K562 (cell line): ENCODE measurements around the gene PPP1R3E. TPM values are rescaled to one million over a fixed set of nuclear protein-coding genes. Genes with fewer than 3 reads are reported as not detected.

Experiments
- BDP1 ChIP-seq: IDR thresholded peaks from 3 replicates; pipeline ENCODE4 v1.6.1; 2011; ENCODE audit not compliant: insufficient read length, insufficient read depth
- ELF2 ChIP-seq: fragments of 250-450 bp; sonication (Bioruptor Pico); IDR thresholded peaks from 2 replicates; pipeline ENCODE4 v1.5.0; 2021; ENCODE audit warnings: mild to moderate bottlenecking
- GABPB1 ChIP-seq: sonication (generic); formaldehyde crosslinking; IDR thresholded peaks from 2 replicates; pipeline ENCODE4 v1.8.0; 2022; ENCODE audit warnings: mild to moderate bottlenecking, missing genetic modification reagents
- HDAC1 ChIP-seq, 2 experiments: fragments of 450-650 bp; IDR thresholded peaks; 2 replicates each; pipeline ENCODE4 v1.6.1; 2016 to 2017; ENCODE audit warnings: inconsistent platforms in 1 of 2, mild to moderate bottlenecking in 1 of 2, moderate library complexity in 1 of 2
- HNRNPLL ChIP-seq: fragments of 200-400 bp; formaldehyde crosslinking; IDR thresholded peaks from 2 replicates; pipeline ENCODE4 v1.6.1; 2017; ENCODE audit warnings: low read length, low read depth, mild to moderate bottlenecking; ENCODE audit not compliant: poor library complexity, severe bottlenecking
- ILK ChIP-seq: fragments of 450-650 bp; IDR thresholded peaks from 2 replicates; pipeline ENCODE4 v1.6.1; 2016; ENCODE audit warnings: missing genetic modification characterization, low read depth, mild to moderate bottlenecking, missing compliant biosample characterization, moderate library complexity, borderline replicate concordance
- KDM5B ChIP-seq: fragments of 200-600 bp; sonication (generic); IDR thresholded peaks from 2 replicates; pipeline ENCODE4 v1.6.1; 2012; ENCODE audit warnings: low read depth, mild to moderate bottlenecking, moderate library complexity, low read length, control low read depth, inconsistent platforms; ENCODE audit not compliant: insufficient replicate concordance
- KLF13 ChIP-seq: fragments of 450-650 bp; IDR thresholded peaks from 2 replicates; pipeline ENCODE4 v1.6.1; 2016; ENCODE audit warnings: missing genetic modification characterization, low read depth, mild to moderate bottlenecking, missing compliant biosample characterization, moderate library complexity, borderline replicate concordance
- NR3C1 ChIP-seq: sonication (generic); formaldehyde crosslinking; IDR thresholded peaks from 2 replicates; pipeline ENCODE4 v1.8.1; 2022; ENCODE audit warnings: missing genetic modification reagents
- PML ChIP-seq: IDR thresholded peaks from 2 replicates; pipeline ENCODE4 v1.6.1; 2012; ENCODE audit warnings: low read length, inconsistent platforms
- SREBF2 ChIP-seq: sonication (generic); formaldehyde crosslinking; IDR thresholded peaks from 2 replicates; pipeline ENCODE4 v1.4.0; 2020; ENCODE audit warnings: mild to moderate bottlenecking, missing genetic modification reagents
- ZFX ChIP-seq: sonication (generic); formaldehyde crosslinking; IDR thresholded peaks from 2 replicates; pipeline ENCODE4 v1.8.0; 2022; ENCODE audit warnings: mild to moderate bottlenecking, missing genetic modification reagents, moderate library complexity
- ZNF24 ChIP-seq: fragments of 450-650 bp; IDR thresholded peaks from 2 replicates; pipeline ENCODE4 v1.6.1; 2016
- ZNF583 ChIP-seq: fragments of 250-450 bp; sonication (Bioruptor Pico); IDR thresholded peaks from 2 replicates; pipeline ENCODE4 v1.4.0; 2020
- ZNF586 ChIP-seq: fragments of 450-650 bp; formaldehyde crosslinking; conservative IDR thresholded peaks from 2 replicates; pipeline ENCODE4 v1.4.0; 2020; ENCODE audit warnings: mild to moderate bottlenecking, moderate library complexity
- polyA plus RNA-seq, 8 experiments: library from polyadenylated mRNA; depleted of rRNA in 4 of 8; stranded (reverse) in 5 of 8; unstranded in 3 of 8; fragments of >200 nt; fragmentation: Nextera tagmentation in 2 of 8; fragmentation: Illumina TruSeq in 1 of 8; extraction: Ambion mirVana in 2 of 8; extraction: Trizol in 1 of 8; gene quantifications; 2 replicates each; pipeline versions ENCODE4 v1.2.1 to v1.2.3, GENCODE V29; 2011 to 2014; ENCODE audit warnings: inconsistent platforms in 1 of 8, missing spikeins in 1 of 8
- total RNA-seq, 7 experiments: library from RNA; depleted of rRNA in 6 of 7; stranded (reverse); fragments of >200 nt in 6 of 7; fragmentation: Illumina TruSeq in 2 of 7; extraction: Trizol in 2 of 7; gene quantifications; 2 replicates each; pipeline versions ENCODE4 v1.2.1 to v1.2.3, GENCODE V29; 2011 to 2021; ENCODE audit warnings: low replicate concordance in 1 of 7
- TF ChIP-seq, protein P1 (sequence below): sonication (generic); formaldehyde crosslinking; IDR thresholded peaks from 2 replicates; pipeline ENCODE4 v1.8.0; 2022; ENCODE audit warnings: mild to moderate bottlenecking, low read depth, missing genetic modification reagents
- TF ChIP-seq, protein P2 (sequence below), 2 experiments: IDR thresholded peaks in 1 of 2; conservative IDR thresholded peaks in 1 of 2; 2 replicates each; pipeline ENCODE4 v1.6.1; 2016; ENCODE audit warnings: low read depth in 2 of 2, mild to moderate bottlenecking in 1 of 2, missing compliant biosample characterization in 1 of 2, missing genetic modification characterization in 1 of 2, moderate library complexity in 1 of 2
- TF ChIP-seq, protein P3 (sequence below): fragments of 250-450 bp; sonication (Bioruptor Pico); IDR thresholded peaks from 2 replicates; pipeline ENCODE4 v1.9.0; 2021; ENCODE audit warnings: mild to moderate bottlenecking
- TF ChIP-seq, protein P4 (sequence below): fragments of 250-450 bp; sonication (Bioruptor Pico); IDR thresholded peaks from 2 replicates; pipeline ENCODE4 v1.4.0; 2020; ENCODE audit warnings: borderline replicate concordance
- TF ChIP-seq, protein P5 (sequence below): IDR thresholded peaks from 2 replicates; pipeline ENCODE4 v1.6.1; 2014; ENCODE audit warnings: antibody characterized with exemption

The PPP1R3E gene
- total and polyA plus RNA-seq, 9 of the 15 experiments (the other 6 are each of a cell fraction or from before 2014, with no cell fraction given) = 3.2 to 18.4 (median 7.6) TPM

DNA sequence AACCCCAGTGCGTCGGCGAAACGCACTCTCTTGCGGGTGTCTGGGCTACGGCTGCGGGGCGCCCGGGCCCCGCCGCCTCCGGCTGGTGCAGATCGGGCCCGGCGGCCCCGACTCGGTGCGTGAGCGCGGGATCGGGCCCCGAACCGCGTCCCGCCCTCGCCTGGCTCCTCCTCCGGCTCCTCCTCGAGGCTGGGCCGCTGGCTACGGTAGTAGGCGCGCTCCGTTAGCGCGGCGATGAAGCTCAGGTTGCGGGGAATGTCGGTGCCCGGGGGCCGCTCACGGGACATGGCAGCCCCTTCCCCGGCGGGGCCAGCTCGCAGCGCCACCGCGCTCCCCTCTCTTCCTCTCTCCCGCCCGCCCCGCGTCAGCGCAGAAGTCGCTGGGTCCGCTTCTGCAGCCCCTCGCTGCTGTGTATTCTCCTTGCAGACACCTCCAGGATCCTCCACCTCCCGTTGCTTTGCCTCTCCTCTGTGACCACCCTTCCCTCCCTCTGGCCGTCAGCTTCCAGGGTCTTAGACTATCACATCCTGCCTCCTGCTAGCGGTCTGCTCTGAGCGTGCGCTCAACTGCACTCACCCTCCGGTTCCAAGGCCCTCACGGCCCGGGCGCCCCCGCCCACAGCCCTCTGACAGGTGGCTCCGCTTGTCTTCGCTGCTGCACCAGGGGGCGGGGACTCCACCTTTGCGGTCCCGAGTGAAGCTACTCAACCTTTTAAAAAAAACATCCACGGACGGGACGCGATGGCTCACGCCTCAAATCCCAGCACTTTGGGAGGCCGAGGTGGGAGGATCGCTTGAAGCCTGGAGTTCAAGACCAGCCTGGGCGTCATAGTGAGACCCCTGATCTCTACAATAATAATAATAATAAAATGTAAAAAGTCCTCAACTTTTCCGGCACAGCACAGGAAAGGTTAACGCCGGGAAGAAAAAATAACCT, at the start of gene PPP1R3E (continued):
- TF ChIP-seq, protein P1, sequence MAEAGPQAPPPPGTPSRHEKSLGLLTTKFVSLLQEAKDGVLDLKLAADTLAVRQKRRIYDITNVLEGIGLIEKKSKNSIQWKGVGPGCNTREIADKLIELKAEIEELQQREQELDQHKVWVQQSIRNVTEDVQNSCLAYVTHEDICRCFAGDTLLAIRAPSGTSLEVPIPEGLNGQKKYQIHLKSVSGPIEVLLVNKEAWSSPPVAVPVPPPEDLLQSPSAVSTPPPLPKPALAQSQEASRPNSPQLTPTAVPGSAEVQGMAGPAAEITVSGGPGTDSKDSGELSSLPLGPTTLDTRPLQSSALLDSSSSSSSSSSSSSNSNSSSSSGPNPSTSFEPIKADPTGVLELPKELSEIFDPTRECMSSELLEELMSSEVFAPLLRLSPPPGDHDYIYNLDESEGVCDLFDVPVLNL (CRISPR knock-in tag) = no peak; the same call in 1 of the 2 replicates
- TF ChIP-seq BDP1 = no peak
- no peak for TF ChIP-seq KLF13 (tag)
- peak; percentile 31; the same call in 1 of the 2 replicates for TF ChIP-seq GABPB1 (CRISPR knock-in tag)
- TF ChIP-seq, protein P2, sequence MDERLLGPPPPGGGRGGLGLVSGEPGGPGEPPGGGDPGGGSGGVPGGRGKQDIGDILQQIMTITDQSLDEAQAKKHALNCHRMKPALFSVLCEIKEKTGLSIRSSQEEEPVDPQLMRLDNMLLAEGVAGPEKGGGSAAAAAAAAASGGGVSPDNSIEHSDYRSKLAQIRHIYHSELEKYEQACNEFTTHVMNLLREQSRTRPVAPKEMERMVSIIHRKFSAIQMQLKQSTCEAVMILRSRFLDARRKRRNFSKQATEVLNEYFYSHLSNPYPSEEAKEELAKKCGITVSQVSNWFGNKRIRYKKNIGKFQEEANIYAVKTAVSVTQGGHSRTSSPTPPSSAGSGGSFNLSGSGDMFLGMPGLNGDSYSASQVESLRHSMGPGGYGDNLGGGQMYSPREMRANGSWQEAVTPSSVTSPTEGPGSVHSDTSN (CRISPR knock-in tag; IDR thresholded peaks at IDR 0.05; ENCODE audit: low read depth) = no peak
- TF ChIP-seq, protein P2 (tag; conservative IDR thresholded peaks at IDR 0.05; ENCODE audit: low read depth) = no peak
- TF ChIP-seq HDAC1 (IDR thresholded peaks at IDR 0.05) = peak in 1 of 2 experiments; percentile 76; a peak in 2 of 4 replicates
- TF ChIP-seq ELF2 (CRISPR knock-in tag) = no peak
- TF ChIP-seq PML = no peak
- no peak for TF ChIP-seq ZNF583 (CRISPR knock-in tag)
- TF ChIP-seq ZNF24 = peak; percentile 28; the same call in 1 of the 2 replicates
- TF ChIP-seq ZFX = peak; percentile 73
- no peak for TF ChIP-seq SREBF2
- TF ChIP-seq NR3C1 (CRISPR knock-in tag) = peak; percentile 53; the same call in 1 of the 2 replicates
- TF ChIP-seq, protein P3, sequence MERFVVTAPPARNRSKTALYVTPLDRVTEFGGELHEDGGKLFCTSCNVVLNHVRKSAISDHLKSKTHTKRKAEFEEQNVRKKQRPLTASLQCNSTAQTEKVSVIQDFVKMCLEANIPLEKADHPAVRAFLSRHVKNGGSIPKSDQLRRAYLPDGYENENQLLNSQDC = no peak
- no peak for TF ChIP-seq ZNF586 (CRISPR knock-in tag)
- peak; percentile 72 for TF ChIP-seq HNRNPLL
- TF ChIP-seq, protein P4, sequence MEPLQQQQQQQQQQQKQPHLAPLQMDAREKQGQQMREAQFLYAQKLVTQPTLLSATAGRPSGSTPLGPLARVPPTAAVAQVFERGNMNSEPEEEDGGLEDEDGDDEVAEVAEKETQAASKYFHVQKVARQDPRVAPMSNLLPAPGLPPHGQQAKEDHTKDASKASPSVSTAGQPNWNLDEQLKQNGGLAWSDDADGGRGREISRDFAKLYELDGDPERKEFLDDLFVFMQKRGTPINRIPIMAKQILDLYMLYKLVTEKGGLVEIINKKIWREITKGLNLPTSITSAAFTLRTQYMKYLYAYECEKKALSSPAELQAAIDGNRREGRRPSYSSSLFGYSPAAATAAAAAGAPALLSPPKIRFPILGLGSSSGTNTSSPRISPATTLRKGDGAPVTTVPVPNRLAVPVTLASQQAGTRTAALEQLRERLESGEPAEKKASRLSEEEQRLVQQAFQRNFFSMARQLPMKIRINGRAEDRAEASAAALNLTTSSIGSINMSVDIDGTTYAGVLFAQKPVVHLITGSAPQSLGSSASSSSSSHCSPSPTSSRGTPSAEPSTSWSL (CRISPR knock-in tag) = no peak
- TF ChIP-seq KDM5B = peak; percentile 68
- TF ChIP-seq, protein P5, sequence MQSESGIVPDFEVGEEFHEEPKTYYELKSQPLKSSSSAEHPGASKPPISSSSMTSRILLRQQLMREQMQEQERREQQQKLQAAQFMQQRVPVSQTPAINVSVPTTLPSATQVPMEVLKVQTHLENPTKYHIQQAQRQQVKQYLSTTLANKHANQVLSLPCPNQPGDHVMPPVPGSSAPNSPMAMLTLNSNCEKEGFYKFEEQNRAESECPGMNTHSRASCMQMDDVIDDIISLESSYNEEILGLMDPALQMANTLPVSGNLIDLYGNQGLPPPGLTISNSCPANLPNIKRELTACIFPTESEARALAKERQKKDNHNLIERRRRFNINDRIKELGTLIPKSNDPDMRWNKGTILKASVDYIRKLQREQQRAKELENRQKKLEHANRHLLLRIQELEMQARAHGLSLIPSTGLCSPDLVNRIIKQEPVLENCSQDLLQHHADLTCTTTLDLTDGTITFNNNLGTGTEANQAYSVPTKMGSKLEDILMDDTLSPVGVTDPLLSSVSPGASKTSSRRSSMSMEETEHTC = no peak
- no peak for TF ChIP-seq ILK (tag)
